T-helper 1 cell treated with Interleukin-12 subunit alpha and Interleukin-12 subunit beta and Interleukin-4 antibody, amounts not matched to agents 30 μg/mL and 1 μg/mL, for 36 hours (primary cell): ENCODE measurements around the gene CD7.
A peak's percentile ranks its signal among the peaks of the same experiment; 100 is the strongest.

Experiments
- H3K27ac Mint-ChIP-seq: one replicate; pipeline ENCODE4 v1.8.0; 2021; ENCODE audit warnings: mild to moderate bottlenecking, mixed read lengths
- H3K27me3 Mint-ChIP-seq: one replicate; pipeline ENCODE4 v1.8.0; 2021; ENCODE audit warnings: low read depth, mixed read lengths
- H3K36me3 Mint-ChIP-seq: one replicate; pipeline ENCODE4 v1.8.0; 2021; ENCODE audit warnings: low read depth, mixed read lengths
- H3K4me1 Mint-ChIP-seq: one replicate; pipeline ENCODE4 v1.8.0; 2021; ENCODE audit warnings: low read depth, mixed read lengths
- H3K4me3 Mint-ChIP-seq: one replicate; pipeline ENCODE4 v1.8.0; 2021; ENCODE audit warnings: mild to moderate bottlenecking, moderate library complexity, mixed read lengths
- H3K9me3 Mint-ChIP-seq: one replicate; pipeline ENCODE4 v1.8.0; 2021; ENCODE audit warnings: mixed read lengths

The CD7 gene

GRCh38 chr17:82302568-82302963 is 14.8 kb downstream of the CD7 start:
- H3K27me3 Mint-ChIP-seq: no peaks in the 10 kb centered on the region
- H3K9me3 Mint-ChIP-seq: no peaks in the 10 kb centered on the region
- H3K4me3 Mint-ChIP-seq: peak overlapping the region; percentile 81
- peak overlapping the region; percentile 89 for H3K27ac Mint-ChIP-seq
- peaks cover 58% of the 10 kb centered on the region for H3K4me1 Mint-ChIP-seq
- H3K36me3 Mint-ChIP-seq: no peaks in the 10 kb centered on the region

GRCh38 chr17:82301916-82302567 is 15.4 kb downstream of the CD7 start:
- Mint-ChIP-seq H3K4me1 (peaks cover 62% of the 10 kb centered on the region), H3K27me3 (no peaks in the 10 kb centered on the region), H3K27ac (peak overlapping the region; percentile 89), H3K9me3 (no peaks in the 10 kb centered on the region), H3K36me3 (no peaks in the 10 kb centered on the region), H3K4me3 (peak overlapping the region; percentile 81)

- Mint-ChIP-seq H3K36me3 (no peaks in the 10 kb centered on the region), H3K9me3 (no peaks in the 10 kb centered on the region), H3K4me1 (peaks cover 63% of the 10 kb centered on the region), H3K4me3 (peak overlapping the region; percentile 28), H3K27ac (peak overlapping the region; percentile 100), H3K27me3 (no peaks in the 10 kb centered on the region)
These were observed 16.0 kb downstream of the CD7 start for GRCh38 chr17:82301300-82301915.

GRCh38 chr17:82300707-82301270 is 16.6 kb downstream of the CD7 start:
- Mint-ChIP-seq H3K36me3 (no peaks in the 10 kb centered on the region), H3K27me3 (no peaks in the 10 kb centered on the region), H3K4me1 (peaks cover 63% of the 10 kb centered on the region), H3K4me3 (peak overlapping the region; percentile 28), H3K9me3 (no peaks in the 10 kb centered on the region), H3K27ac (peak overlapping the region; percentile 100)

GRCh38 chr17:82300228-82300627 is 17.2 kb downstream of the CD7 start:
- Mint-ChIP-seq H3K4me3 (peak overlapping the region; percentile 88), H3K9me3 (no peaks in the 10 kb centered on the region), H3K4me1 (peaks cover 64% of the 10 kb centered on the region), H3K36me3 (no peaks in the 10 kb centered on the region), H3K27ac (peak overlapping the region; percentile 100), H3K27me3 (no peaks in the 10 kb centered on the region)

GRCh38 chr17:82299452-82299851 is 18.0 kb downstream of the CD7 start:
- H3K9me3 Mint-ChIP-seq: no peaks in the 10 kb centered on the region
- peaks cover 69% of the 10 kb centered on the region for H3K4me1 Mint-ChIP-seq
- H3K4me3 Mint-ChIP-seq: peak overlapping the region; percentile 88
- H3K36me3 Mint-ChIP-seq: peaks cover 3% of the 10 kb centered on the region
- no peaks in the 10 kb centered on the region for H3K27me3 Mint-ChIP-seq
- peak overlapping the region; percentile 100 for H3K27ac Mint-ChIP-seq

GRCh38 chr17:82298538-82299421 is 18.6 kb downstream of the CD7 start:
- Mint-ChIP-seq H3K4me3 (peak overlapping the region; percentile 88), H3K27ac (peak overlapping the region; percentile 100), H3K9me3 (no peaks in the 10 kb centered on the region), H3K36me3 (peaks cover 5% of the 10 kb centered on the region), H3K4me1 (peaks cover 75% of the 10 kb centered on the region), H3K27me3 (no peaks in the 10 kb centered on the region)

- H3K9me3 Mint-ChIP-seq: no peaks in the 10 kb centered on the region
- H3K27ac Mint-ChIP-seq: peak overlapping the region; percentile 100
- H3K4me3 Mint-ChIP-seq: peak overlapping the region; percentile 88
- H3K4me1 Mint-ChIP-seq: peaks cover 74% of the 10 kb centered on the region
- no peaks in the 10 kb centered on the region for H3K27me3 Mint-ChIP-seq
- H3K36me3 Mint-ChIP-seq: peaks cover 5% of the 10 kb centered on the region
These were observed 19.5 kb downstream of the CD7 start for GRCh38 chr17:82297714-82298537.

- H3K27ac Mint-ChIP-seq: peak overlapping the region; percentile 100
- no peaks in the 10 kb centered on the region for H3K9me3 Mint-ChIP-seq
- H3K27me3 Mint-ChIP-seq: no peaks in the 10 kb centered on the region
- H3K4me1 Mint-ChIP-seq: peaks cover 70% of the 10 kb centered on the region
- H3K36me3 Mint-ChIP-seq: peaks cover 5% of the 10 kb centered on the region
- H3K4me3 Mint-ChIP-seq: peak overlapping the region; percentile 88
These were observed 20.1 kb downstream of the CD7 start for GRCh38 chr17:82297280-82297713.

GRCh38 chr17:82296511-82297279 is 20.7 kb downstream of the CD7 start:
- Mint-ChIP-seq H3K27ac (peak overlapping the region; percentile 100), H3K9me3 (no peaks in the 10 kb centered on the region), H3K4me1 (peaks cover 64% of the 10 kb centered on the region), H3K27me3 (no peaks in the 10 kb centered on the region), H3K4me3 (peak overlapping the region; percentile 88), H3K36me3 (peaks cover 5% of the 10 kb centered on the region)

GRCh38 chr17:82295472-82295814 is 22.0 kb downstream of the CD7 start:
- Mint-ChIP-seq H3K9me3 (no peaks in the 10 kb centered on the region), H3K27me3 (no peaks in the 10 kb centered on the region), H3K4me1 (peaks cover 58% of the 10 kb centered on the region), H3K36me3 (peaks cover 5% of the 10 kb centered on the region), H3K4me3 (peak overlapping the region; percentile 52), H3K27ac (peak overlapping the region; percentile 73)

- Mint-ChIP-seq H3K4me3 (peak overlapping the region; percentile 69), H3K9me3 (no peaks in the 10 kb centered on the region), H3K36me3 (peaks cover 5% of the 10 kb centered on the region), H3K27me3 (no peaks in the 10 kb centered on the region), H3K27ac (peak overlapping the region; percentile 83), H3K4me1 (peaks cover 45% of the 10 kb centered on the region)
These were observed 23.2 kb downstream of the CD7 start for GRCh38 chr17:82294064-82294773.
